Measurements from ENCODE around the gene PRKN. TPM values are rescaled to one million over a fixed set of nuclear protein-coding genes. Genes with fewer than 3 reads are reported as not detected.

PRKN gene
- total RNA-seq, 4 donors from 2014 or later: 9.6 to 17.0 (median 11.6) TPM

DNA sequence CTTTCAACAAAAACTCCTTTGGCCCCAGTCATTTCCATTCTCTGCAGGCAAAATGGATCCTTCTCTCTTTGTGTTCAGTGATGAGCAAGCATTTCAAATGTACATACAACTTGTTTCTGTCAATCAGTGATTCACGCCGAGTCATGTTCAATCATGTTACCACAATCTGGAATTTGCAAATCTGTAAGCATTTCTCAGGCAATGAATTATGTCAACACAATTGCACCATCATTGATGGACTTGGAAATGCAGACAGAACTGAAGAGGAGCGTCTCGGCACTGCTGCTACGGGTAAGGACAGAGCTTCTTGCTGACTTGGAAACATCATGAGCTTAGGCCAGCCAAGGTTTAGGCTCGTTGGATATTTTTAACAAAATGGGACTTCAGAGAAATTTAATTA is 1320.9 kb downstream of the PRKN start:
- TF ChIP-seq, protein P1, sequence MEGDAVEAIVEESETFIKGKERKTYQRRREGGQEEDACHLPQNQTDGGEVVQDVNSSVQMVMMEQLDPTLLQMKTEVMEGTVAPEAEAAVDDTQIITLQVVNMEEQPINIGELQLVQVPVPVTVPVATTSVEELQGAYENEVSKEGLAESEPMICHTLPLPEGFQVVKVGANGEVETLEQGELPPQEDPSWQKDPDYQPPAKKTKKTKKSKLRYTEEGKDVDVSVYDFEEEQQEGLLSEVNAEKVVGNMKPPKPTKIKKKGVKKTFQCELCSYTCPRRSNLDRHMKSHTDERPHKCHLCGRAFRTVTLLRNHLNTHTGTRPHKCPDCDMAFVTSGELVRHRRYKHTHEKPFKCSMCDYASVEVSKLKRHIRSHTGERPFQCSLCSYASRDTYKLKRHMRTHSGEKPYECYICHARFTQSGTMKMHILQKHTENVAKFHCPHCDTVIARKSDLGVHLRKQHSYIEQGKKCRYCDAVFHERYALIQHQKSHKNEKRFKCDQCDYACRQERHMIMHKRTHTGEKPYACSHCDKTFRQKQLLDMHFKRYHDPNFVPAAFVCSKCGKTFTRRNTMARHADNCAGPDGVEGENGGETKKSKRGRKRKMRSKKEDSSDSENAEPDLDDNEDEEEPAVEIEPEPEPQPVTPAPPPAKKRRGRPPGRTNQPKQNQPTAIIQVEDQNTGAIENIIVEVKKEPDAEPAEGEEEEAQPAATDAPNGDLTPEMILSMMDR (IDR thresholded peaks at IDR 0.05; ENCODE audit: low read depth): no peak

DNA sequence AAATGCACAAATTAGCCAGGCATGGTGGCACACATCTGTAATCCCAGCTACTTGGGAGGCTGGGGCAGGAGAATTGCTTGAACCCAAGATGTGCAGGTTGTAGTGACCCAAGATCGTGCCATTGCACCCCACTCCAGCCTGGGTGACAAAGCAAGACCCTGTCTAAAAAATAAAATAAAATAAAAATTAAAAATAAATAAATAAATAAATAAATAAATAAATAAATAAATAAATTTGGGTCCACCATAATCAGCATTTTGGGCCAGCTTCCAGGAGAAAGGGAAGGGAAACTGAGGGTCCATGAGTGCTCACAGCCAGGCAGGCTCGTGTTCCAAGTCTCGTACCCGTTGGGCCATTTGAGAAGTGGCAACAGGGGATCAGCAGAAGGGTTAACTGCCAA is 1322.1 kb downstream of the PRKN start:
- TF ChIP-seq, protein P1 (IDR thresholded peaks at IDR 0.05; ENCODE audit: low read depth): no peak

DNA sequence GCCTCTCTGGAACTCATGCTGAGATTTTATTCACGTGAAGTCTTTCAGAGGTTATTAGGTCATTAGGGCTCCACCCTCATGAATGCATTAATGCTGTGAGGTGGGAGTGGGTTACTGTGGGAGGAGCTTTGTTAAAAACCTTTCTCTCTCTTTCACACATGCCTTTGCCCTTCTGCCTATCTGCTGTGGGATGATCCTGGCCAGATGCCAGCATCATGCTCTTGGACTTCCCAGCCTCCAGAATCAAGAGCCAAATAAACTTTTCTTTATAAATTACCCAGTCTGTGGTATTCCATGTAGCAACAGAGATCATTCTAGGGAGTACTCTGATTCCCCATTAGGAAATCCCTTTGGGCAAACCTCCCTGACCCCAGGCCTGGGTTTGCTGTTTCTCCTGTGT is 1323.8 kb downstream of the PRKN start:
- TF ChIP-seq, protein P1 (IDR thresholded peaks at IDR 0.05; ENCODE audit: low read depth): no peak

DNA sequence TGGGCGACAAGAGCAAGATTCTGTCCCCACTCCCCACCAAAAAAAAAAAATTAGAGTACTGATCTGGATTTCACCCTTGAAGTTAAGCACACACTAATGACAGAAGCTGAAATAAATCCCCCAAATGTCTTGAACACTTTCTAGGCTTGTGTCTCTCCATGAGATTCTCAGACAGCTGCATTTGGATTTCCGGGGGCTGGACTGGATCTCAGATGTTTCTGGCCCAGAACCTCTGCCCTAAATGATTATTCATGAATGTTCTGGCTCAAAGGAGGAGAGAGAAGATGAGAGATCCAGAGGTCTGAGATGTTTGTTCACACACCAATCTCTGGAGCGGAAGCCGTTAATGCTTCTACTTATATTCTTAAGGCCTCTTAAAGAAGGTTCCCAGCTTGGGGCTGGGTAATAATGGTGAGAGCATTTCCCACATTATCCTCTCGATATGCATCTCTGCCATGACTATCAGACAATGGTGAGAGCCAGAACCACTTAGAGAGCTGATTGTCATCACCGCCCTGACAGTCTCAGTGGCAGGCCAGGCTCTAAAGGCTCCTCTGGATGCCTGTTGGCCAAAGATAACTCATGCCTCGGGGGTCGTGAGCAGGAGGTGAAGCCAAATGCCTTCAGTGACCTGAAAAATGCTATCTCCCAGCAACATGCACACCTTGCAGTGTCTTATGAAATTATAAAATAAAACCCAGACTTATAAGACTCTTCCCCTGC is 1325.8 kb downstream of the PRKN start:
- TF ChIP-seq, protein P1 (IDR thresholded peaks at IDR 0.05; ENCODE audit: low read depth): no peak

DNA sequence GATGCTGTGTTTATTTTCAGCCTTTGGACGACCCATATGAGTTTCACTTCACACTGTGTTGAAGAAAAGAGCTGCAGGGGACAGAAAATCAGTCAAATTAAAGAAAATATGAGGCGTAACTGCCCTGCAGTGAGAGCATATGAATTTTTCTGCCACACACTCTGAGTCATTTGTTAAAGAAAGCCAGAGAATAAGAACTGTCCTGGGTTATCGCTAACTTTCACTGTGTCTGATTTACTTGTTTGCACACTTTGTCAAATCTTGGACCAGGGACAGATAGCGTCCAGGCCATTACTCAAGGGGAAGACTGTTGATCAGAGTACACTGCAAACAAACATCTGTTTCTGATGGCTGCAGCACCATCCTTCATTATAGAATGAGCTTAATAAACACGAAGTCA is 1326.9 kb downstream of the PRKN start:
- TF ChIP-seq, protein P1 (IDR thresholded peaks at IDR 0.05; ENCODE audit: low read depth): no peak

DNA sequence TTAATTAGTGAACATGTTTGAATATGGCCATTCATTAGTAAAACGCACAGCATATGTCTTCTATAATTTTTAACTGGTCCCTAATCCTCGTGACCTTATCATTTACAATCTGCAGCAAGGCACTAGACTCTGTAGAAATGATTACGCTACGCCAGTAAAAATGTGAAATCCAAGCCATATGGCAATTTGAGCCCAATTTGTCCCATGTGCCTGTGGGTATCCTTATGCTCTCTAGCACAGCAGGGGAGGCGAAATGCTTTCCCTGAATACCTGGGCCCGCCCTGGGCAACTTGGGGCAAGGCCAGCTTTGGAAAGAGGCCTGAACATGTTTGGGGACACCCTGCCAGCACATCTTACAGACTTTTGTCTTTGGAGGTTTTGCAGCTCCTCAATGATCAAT is 1331.0 kb downstream of the PRKN start:
- TF ChIP-seq, protein P1 (IDR thresholded peaks at IDR 0.05; ENCODE audit: low read depth): no peak

DNA sequence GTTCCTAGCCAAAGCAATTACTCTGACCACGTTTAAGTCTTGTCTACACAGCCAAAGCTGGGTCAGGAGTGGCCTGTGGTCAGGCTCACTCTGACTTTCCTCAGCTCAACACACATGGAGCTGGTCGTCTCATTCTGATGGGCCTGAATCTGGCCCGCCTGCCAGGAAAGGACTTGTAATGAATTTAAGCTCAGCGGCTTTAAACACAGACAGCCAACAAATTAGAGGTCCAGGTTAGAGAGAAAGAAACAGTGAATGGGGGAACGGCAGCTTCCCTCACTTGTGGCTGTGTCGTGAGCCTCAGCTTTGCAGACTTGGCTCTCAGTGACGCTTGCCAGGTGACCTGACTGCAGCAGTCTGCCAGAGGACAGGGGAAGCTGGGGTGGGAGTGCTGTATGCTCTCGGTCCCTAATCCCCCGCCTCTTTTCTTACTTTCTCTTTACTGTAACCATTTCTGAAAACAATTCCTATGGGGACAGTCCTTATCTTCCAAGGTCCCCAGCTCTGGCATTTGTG is 1331.8 kb downstream of the PRKN start:
- TF ChIP-seq, protein P1 (IDR thresholded peaks at IDR 0.05; ENCODE audit: low read depth): no peak
